GM12892 (cell line): Measurements from ENCODE around the gene ADGRD1.

Experiments used
- POLR2A ChIP-seq: IDR thresholded peaks from 2 replicates; pipeline ENCODE4 v1.6.1; 2011; ENCODE audit warnings: low read depth, low read length, control low read depth
- POLR2AphosphoS5 ChIP-seq: IDR thresholded peaks from 2 replicates; pipeline ENCODE4 v1.6.1; 2011; ENCODE audit warnings: low read depth, low read length, control low read depth
- TAF1 ChIP-seq: IDR thresholded peaks from 2 replicates; pipeline ENCODE4 v1.6.1; 2011; ENCODE audit warnings: low read depth, mild to moderate bottlenecking, control low read depth, low read length, borderline replicate concordance

GRCh38 chr12:131153016-131153415, 199.3 kb downstream of the ADGRD1 start:
- TF ChIP-seq POLR2A (no peak), TAF1 (no peak), POLR2AphosphoS5 (no peak)
